ENCODE data around the gene GPR155.

Gene GPR155

DNA sequence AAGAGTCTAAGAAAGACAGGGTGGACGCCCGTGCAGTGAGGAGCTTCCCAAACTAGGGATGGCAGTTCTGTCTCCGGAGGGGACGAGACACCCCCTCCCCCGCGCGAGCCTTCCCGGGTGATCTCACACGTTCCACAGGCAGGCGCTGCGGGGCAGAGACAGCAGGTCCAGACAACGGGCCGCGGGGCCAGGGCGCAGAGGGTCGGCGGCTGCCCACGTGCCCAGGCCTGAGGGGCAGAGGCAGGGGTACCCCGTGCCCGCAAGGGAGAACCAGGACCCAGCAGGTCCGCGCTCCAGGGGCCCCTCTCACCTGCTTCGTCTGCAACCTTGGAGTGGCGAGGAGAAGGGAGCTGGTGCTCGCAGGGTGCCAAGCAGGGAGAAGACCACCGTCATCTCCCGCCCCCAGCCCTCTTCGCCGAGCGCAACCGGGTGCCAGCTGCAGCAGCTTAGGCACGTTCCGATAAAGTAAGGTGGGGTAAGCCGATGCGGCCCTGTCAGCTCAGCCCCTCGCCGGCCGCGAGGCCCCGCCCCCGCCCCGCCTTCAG lies at the start of gene GPR155:
Gene GPR155 (minus strand): TSS at position 467 of the 545 bp plus-strand sequence. CDS start 5,073 bp downstream, outside the sequence.
- no peak for TF ChIP-seq ZNF274 (IDR thresholded peaks at IDR 0.05; ENCODE audit: low read depth, low read length)
- peak within 1 kb of the TSS; percentile 88 for H3K4me3 ChIP-seq (ENCODE audit: low read length)

GRCh38 chr2:174535757-174536703 lies 49.2 kb upstream of the GPR155 start:
- no peak overlapping the region for H3K4me3 ChIP-seq (ENCODE audit: low read length)
- TF ChIP-seq ZNF274 (IDR thresholded peaks at IDR 0.05; ENCODE audit: low read depth, low read length), result no peak

DNA sequence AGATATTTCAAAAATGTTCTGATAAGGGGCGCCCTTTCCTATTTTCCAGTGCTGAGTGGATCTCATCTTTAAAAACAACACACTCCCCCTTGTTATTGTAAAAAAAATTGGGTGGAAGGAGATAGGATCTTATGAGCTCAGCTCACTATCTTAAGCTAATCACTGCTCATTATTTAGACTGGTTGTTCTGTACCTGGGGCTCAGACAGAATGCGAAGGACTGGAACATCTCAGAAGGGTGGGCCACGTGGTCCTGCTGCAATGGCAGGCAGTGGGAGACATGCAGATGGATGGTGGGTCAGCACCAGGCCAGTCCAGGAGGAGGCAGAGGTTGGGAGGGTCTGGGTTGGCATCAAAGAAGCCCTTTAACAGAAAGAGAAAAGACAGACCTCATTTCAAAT lies 48.3 kb upstream of the GPR155 start:
- no peak for TF ChIP-seq ZNF274 (IDR thresholded peaks at IDR 0.05; ENCODE audit: low read depth, low read length)
- no peak overlapping the region for H3K4me3 ChIP-seq (ENCODE audit: low read length)

- no peak overlapping the region for H3K4me3 ChIP-seq (ENCODE audit: low read length)
- no peak for TF ChIP-seq ZNF274 (IDR thresholded peaks at IDR 0.05; ENCODE audit: low read depth, low read length)
Measured at GRCh38 chr2:174529916-174530315, 43.1 kb upstream of the GPR155 start.

- H3K4me3 ChIP-seq (ENCODE audit: low read length), result no peak overlapping the region
- no peak for TF ChIP-seq ZNF274 (IDR thresholded peaks at IDR 0.05; ENCODE audit: low read depth, low read length)
Measured at GRCh38 chr2:174527959-174528358, 41.1 kb upstream of the GPR155 start.

- TF ChIP-seq ZNF274 (IDR thresholded peaks at IDR 0.05; ENCODE audit: low read depth, low read length), result no peak
- H3K4me3 ChIP-seq (ENCODE audit: low read length), result no peak overlapping the region
Measured at GRCh38 chr2:174527101-174527721, 40.4 kb upstream of the GPR155 start.

DNA sequence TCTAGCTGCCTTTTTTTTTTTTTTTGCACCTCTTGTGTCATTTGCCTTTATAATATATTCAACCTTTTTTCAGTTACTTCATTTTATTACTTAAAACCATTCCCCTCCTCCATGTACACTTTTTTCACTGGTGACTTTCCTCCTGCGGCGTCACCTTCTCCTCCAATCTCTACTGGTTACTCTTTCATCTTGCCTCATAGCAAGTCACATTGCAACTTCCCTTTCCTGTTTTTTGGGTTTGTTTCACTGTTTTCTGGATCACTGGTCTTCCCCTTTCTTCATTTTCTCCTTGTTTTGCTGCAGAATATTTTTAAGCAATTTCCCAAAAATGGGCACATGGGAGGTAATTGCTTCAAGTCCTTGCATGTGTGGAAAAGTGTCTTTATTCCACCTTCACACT lies 37.7 kb upstream of the GPR155 start:
- no peak for TF ChIP-seq ZNF274 (IDR thresholded peaks at IDR 0.05; ENCODE audit: low read depth, low read length)
- no peak overlapping the region for H3K4me3 ChIP-seq (ENCODE audit: low read length)

GRCh38 chr2:174522553-174522952 lies 35.7 kb upstream of the GPR155 start:
- H3K4me3 ChIP-seq (ENCODE audit: low read length), result no peak overlapping the region
- no peak for TF ChIP-seq ZNF274 (IDR thresholded peaks at IDR 0.05; ENCODE audit: low read depth, low read length)

DNA sequence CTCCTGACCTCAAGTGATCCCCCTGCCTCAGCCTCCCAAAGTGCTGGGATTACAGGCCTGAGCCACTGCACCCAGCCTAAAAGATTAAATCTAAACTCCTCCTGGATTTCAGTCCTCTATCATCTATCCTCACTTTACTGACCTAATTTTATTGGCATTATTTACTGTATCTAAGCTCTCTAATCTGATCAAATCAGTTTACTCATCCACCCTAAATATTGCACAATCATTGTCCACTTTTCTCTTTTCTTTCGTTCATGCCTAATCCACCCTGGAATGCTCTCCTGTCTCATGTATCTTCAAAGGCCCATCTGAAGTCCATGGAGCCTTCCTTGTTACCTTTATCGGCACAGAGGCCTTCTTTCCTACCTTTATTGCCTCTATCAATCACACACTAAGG lies 31.6 kb upstream of the GPR155 start:
- TF ChIP-seq ZNF274 (IDR thresholded peaks at IDR 0.05; ENCODE audit: low read depth, low read length), result no peak
- no peak overlapping the region for H3K4me3 ChIP-seq (ENCODE audit: low read length)

DNA sequence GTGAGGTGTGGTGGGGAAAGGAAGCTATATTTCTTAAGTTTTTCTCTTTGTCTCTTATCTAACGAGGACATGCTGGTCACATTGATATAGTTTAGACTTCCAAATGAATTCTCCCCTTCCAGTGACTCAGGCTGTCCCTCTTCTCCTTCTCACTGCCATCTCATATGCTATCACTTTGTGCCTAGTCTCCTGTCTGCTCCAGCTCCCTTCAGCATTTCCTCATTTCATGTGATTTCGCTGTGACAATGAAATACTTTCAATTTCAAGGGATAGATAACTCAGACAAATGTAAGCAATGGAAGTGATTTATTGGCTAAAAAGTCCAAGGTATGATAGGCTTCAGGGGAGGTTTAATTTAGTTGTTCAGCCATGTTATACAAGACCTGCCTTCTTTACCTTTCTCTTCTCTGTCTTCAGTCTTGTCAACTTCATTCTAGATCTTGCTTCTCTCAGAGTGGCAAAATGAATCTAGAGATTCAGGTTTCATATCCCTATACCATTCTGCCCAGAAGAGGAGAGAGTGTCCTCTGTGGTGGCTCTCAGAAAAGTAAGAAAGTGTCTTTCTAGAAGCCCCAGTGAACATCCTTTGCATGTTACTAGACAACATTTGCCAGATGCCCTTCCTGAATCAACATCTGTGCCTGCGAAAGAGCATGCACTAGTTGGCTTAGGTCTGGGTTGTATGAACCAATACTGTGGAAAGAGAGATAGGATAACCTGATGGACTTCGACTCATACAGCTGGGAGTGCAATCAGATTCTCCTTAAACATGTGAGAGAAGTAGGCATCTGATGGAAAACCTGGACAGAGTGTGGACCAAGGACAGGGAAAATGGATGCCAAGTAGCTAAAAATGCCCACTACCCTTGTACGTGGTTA lies 29.9 kb upstream of the GPR155 start:
- no peak overlapping the region for H3K4me3 ChIP-seq (ENCODE audit: low read length)
- no peak for TF ChIP-seq ZNF274 (IDR thresholded peaks at IDR 0.05; ENCODE audit: low read depth, low read length)

DNA sequence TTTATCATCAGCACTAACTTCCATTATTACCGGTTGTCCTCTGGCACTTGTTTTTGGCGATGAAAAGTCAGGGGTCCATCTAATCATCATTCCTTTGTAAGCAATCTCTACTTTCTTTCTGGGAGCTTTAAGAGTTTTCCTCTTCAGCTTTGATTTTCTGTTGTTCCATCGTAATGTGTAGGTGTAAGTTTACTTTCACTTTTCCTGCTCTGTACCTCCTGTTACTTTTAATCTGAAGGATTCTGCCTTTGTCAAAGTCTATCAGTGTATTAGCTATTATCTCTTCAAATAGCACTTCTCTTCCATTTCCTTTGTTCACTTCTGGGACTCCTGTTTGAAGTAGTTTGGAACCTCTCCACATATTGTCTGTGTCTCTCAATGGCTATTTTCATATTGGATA lies 25.5 kb upstream of the GPR155 start:
- no peak for TF ChIP-seq ZNF274 (IDR thresholded peaks at IDR 0.05; ENCODE audit: low read depth, low read length)
- no peak overlapping the region for H3K4me3 ChIP-seq (ENCODE audit: low read length)

DNA sequence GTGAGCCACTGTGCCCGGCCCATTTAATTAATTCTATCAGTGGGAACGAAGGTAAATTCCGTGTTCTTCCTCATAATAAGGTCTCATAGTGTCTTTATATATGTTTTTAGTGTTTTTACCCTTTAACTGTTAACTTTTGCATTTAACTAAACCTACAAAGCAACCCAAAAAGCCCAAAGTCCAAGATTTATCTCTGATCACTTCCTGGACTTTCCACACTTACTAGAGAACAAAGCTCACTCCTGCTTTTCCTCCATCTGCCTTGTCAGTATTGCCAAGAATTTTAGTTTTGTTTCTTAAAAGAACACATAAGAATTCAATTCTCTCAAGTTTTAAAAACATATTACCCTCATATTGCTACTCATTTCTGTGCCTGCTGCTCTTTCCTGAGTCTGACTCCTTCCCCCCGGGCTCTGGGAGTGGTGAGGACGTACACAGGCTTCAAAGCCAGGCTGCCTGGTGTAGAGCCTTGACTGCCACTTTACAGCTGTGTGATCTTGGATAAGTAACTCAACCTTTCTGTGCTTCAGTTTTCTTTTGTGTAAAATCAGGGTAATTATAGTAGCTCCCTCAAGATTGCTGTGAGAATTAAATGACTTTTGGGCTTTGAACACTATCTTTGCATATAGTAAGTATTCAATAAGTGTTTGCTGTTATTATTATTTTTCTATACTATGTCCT lies 24.9 kb upstream of the GPR155 start:
- no peak for TF ChIP-seq ZNF274 (IDR thresholded peaks at IDR 0.05; ENCODE audit: low read depth, low read length)
- no peak overlapping the region for H3K4me3 ChIP-seq (ENCODE audit: low read length)

DNA sequence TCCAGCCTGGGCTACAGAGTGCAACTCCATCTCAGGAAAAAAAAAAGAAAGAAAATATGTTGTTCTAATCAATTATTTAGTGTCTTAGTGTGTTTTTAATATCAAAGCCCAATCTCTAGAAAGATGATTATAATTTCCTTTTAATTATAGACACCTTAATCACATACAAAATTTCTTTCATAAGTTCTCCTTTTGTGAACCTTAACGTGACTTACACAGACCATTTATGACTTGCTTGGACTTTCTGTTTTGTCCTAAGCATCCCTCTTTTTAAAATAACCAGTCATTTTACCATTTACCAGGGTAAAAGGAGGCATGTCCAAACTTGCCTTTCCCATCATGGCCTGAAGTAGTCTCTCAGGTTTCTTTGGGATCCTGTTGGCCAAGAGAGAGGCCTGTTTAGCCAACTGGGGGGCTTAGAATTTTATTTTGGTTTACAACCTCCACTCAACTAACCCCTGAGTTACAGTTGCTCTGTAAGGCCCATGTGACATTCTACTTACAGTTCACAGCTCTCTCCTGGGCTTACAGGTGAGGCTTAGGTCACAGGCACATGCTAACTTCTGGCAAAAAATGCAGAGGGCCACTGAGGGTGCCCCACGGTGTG lies 23.9 kb upstream of the GPR155 start:
- TF ChIP-seq ZNF274 (IDR thresholded peaks at IDR 0.05; ENCODE audit: low read depth, low read length), result no peak
- H3K4me3 ChIP-seq (ENCODE audit: low read length), result no peak overlapping the region
